ENCODE measurements around the gene SEMA5B.

- TF ChIP-seq SIN3A (IDR thresholded peaks at IDR 0.05; ENCODE audit: borderline replicate concordance, insufficient read depth, low read length) (no peak), TAF1 (IDR thresholded peaks at IDR 0.05; ENCODE audit: borderline replicate concordance, insufficient read depth, low read length) (no peak), REST (IDR thresholded peaks at IDR 0.05; ENCODE audit: insufficient read depth in 1 of 2, low read depth in 2 of 2, low read length in 2 of 2) (no peak), POLR2AphosphoS5 (IDR thresholded peaks at IDR 0.05; ENCODE audit: low read depth, low read length) (no peak), FOXP2 (optimal IDR thresholded peaks at IDR 0.05; ENCODE audit: borderline replicate concordance, extremely low read depth, extremely low read length, insufficient read depth) (no peak)
Measured at GRCh38 chr3:122932251-122932967, 95.2 kb downstream of the SEMA5B start.

All from PFSK-1 (cell line).